HCT116 (cell line): ENCODE results near the gene FAM193A. TPM values are rescaled to one million over a fixed set of nuclear protein-coding genes. Genes with fewer than 3 reads are reported as not detected.

Source experiments
- ATAC-seq: fragments of 200-7000 bp; cut with Tn5 transposase; 2 replicates; pipeline ENCODE4 v1.9.1; 2020; ENCODE audit warnings: mild to moderate bottlenecking, moderate library complexity
- BruUV-seq: library from RNA; stranded (reverse); fragments of 400-500 nt; replicated peaks from 2 replicates; lab custom pipeline; 2021; lab: Mats Ljungman, UMichigan
- CTCF ChIA-PET: fragments of 300-600 bp; sonication (Branson Sonifier 250); formaldehyde crosslinking; loops from one replicate; lab custom pipeline; 2021; ENCODE audit warnings: antibody characterized with exemption; lab: Charles Lee
- POLR2A ChIA-PET: fragments of 300-600, 350-600 bp; sonication (Branson Sonifier 250); formaldehyde crosslinking; loops from one replicate; lab custom pipeline; 2021; ENCODE audit warnings: antibody characterized with exemption; lab: Charles Lee
- RAD21 ChIA-PET, 2 experiments: fragments of 300-600 bp; sonication (Branson Sonifier 250); formaldehyde crosslinking; loops; one replicate each; lab custom pipeline; 2023; ENCODE audit warnings: low total read pairs in 2 of 2; ENCODE audit not compliant: uncharacterized antibody in 2 of 2, unreplicated experiment in 2 of 2, low non-redundant PET in 1 of 2; lab: Charles Lee
- DNase-seq: peaks from one replicate; pipeline ENCODE4 v3.0.0-alpha.2; 2010; ENCODE audit warnings: low read depth, low spot score
- H2AFZ ChIP-seq: fragments of 200-600 bp; shearing (Covaris generic), sonication (generic); 2 replicates; pipeline ENCODE4 v1.6.1; 2017; ENCODE audit warnings: low read depth, mixed run types, mixed read lengths, antibody characterized with exemption, low read length; ENCODE audit not compliant: poor library complexity, severe bottlenecking
- H3K27ac ChIP-seq: 2 replicates; pipeline ENCODE4 v1.5.1; 2012; ENCODE audit warnings: low read depth, low read length
- H3K27me3 ChIP-seq: fragments of 200-600 bp; sonication (generic); 2 replicates; pipeline ENCODE4 v1.6.1; 2016; ENCODE audit warnings: mixed run types, low read length, mixed read lengths; ENCODE audit not compliant: insufficient read depth
- H3K36me3 ChIP-seq, 2 experiments: fragments of 200-500 bp in 1 of 2; fragments of 200-600 bp in 1 of 2; sonication (Bioruptor generic) in 1 of 2; sonication (generic) in 1 of 2; 2 replicates each; pipeline versions ENCODE4 v1.5.1 to v1.6.1; 2014 to 2016; ENCODE audit warnings: low read length in 2 of 2, inconsistent platforms in 1 of 2, mixed read lengths in 1 of 2, mixed run types in 1 of 2; ENCODE audit not compliant: insufficient read depth in 2 of 2, control insufficient read depth in 1 of 2
- H3K4me1 ChIP-seq, 2 experiments: fragments of 200-600 bp in 1 of 2; sonication (generic) in 1 of 2; 2 replicates each; pipeline versions ENCODE4 v1.5.1 to v1.6.1; 2012 to 2017; ENCODE audit warnings: low read length in 2 of 2, inconsistent platforms in 1 of 2, mild to moderate bottlenecking in 1 of 2, mixed read lengths in 1 of 2, mixed run types in 1 of 2, moderate library complexity in 1 of 2; ENCODE audit not compliant: insufficient read depth in 2 of 2, control insufficient read depth in 1 of 2
- H3K4me2 ChIP-seq: fragments of 200-600 bp; sonication (generic); 2 replicates; pipeline ENCODE4 v1.6.1; 2017; ENCODE audit warnings: mixed run types, low read length, mixed read lengths
- H3K4me3 ChIP-seq, 2 experiments: fragments of 200-600 bp in 1 of 2; sonication (generic) in 1 of 2; replicated peaks in 1 of 2; 2 replicates each; pipeline ENCODE4 v1.5.1; 2011 to 2016; ENCODE audit warnings: low read length in 2 of 2, control low read depth in 1 of 2, low read depth in 1 of 2, mild to moderate bottlenecking in 1 of 2, mixed read lengths in 1 of 2, mixed run types in 1 of 2
- H3K79me2 ChIP-seq: fragments of 200-600 bp; sonication (generic); 2 replicates; pipeline ENCODE4 v1.6.1; 2017; ENCODE audit warnings: mild to moderate bottlenecking, mixed run types, low read length, moderate library complexity, mixed read lengths; ENCODE audit not compliant: insufficient read depth
- H3K9ac ChIP-seq: fragments of 200-600 bp; sonication (generic); 2 replicates; pipeline ENCODE4 v1.6.1; 2016; ENCODE audit warnings: low read length, mixed read lengths
- H3K9me2 ChIP-seq: fragments of 200-600 bp; sonication (generic), shearing (Covaris generic); 2 replicates; pipeline ENCODE4 v1.6.1; 2017; ENCODE audit warnings: mixed run types, mild to moderate bottlenecking, moderate library complexity; ENCODE audit not compliant: insufficient read depth
- H3K9me3 ChIP-seq, 2 experiments: fragments of 200-500 bp in 1 of 2; fragments of 200-600 bp in 1 of 2; sonication (Bioruptor generic) in 1 of 2; sonication (generic) in 1 of 2; 2 replicates each; pipeline ENCODE4 v1.6.1; 2014 to 2017; ENCODE audit warnings: low read length in 2 of 2, mixed read lengths in 2 of 2, inconsistent platforms in 1 of 2, low read depth in 1 of 2, mild to moderate bottlenecking in 1 of 2, mixed run types in 1 of 2, moderate library complexity in 1 of 2; ENCODE audit not compliant: control insufficient read depth in 1 of 2, insufficient read depth in 1 of 2
- H4K20me1 ChIP-seq: fragments of 200-600 bp; sonication (generic), shearing (Covaris generic); 2 replicates; pipeline ENCODE4 v1.6.1; 2017; ENCODE audit warnings: mixed run types, mild to moderate bottlenecking, moderate library complexity; ENCODE audit not compliant: insufficient read depth
- ATF3 ChIP-seq: IDR thresholded peaks from 2 replicates; pipeline ENCODE4 v1.6.1; 2012
- EGR1 ChIP-seq: IDR thresholded peaks from 2 replicates; pipeline ENCODE4 v1.6.1; 2012; ENCODE audit warnings: low read depth
- FOSL1 ChIP-seq: IDR thresholded peaks from 2 replicates; pipeline ENCODE4 v1.6.1; 2012; ENCODE audit warnings: low read depth
- JUND ChIP-seq: IDR thresholded peaks from 2 replicates; pipeline ENCODE4 v1.6.1; 2012
- RAD21 ChIP-seq: IDR thresholded peaks from 2 replicates; pipeline ENCODE4 v1.6.1; 2012; ENCODE audit warnings: low read depth, mild to moderate bottlenecking
- SIN3A ChIP-seq: IDR thresholded peaks from 2 replicates; pipeline ENCODE4 v1.6.1; 2012; ENCODE audit warnings: low read depth
- SRF ChIP-seq: IDR thresholded peaks from 2 replicates; pipeline ENCODE4 v1.6.1; 2012; ENCODE audit warnings: low read depth
- intact Hi-C: fragments of 100-400 bp; cut with micrococcal nuclease; formaldehyde crosslinking; loops from 2 replicates; pipeline ENCODE4 v1.10.0; 2022
- total RNA-seq: library from RNA; stranded (reverse); gene quantifications from one replicate; pipeline ENCODE4 v1.2.1, GENCODE V29; 2021; ENCODE audit not compliant: unreplicated experiment
- TF ChIP-seq, protein P1 (sequence below): IDR thresholded peaks from 2 replicates; pipeline ENCODE4 v1.6.1; 2012; ENCODE audit warnings: low read depth
- TF ChIP-seq, protein P2 (sequence below): IDR thresholded peaks from 2 replicates; pipeline ENCODE4 v1.6.1; 2011; ENCODE audit warnings: mild to moderate bottlenecking, low read length, moderate library complexity; ENCODE audit not compliant: insufficient replicate concordance; ENCODE audit errors: extremely low read depth

The FAM193A gene
- total RNA-seq, 1 experiment from 2014 or later = 15.7 TPM

DNA sequence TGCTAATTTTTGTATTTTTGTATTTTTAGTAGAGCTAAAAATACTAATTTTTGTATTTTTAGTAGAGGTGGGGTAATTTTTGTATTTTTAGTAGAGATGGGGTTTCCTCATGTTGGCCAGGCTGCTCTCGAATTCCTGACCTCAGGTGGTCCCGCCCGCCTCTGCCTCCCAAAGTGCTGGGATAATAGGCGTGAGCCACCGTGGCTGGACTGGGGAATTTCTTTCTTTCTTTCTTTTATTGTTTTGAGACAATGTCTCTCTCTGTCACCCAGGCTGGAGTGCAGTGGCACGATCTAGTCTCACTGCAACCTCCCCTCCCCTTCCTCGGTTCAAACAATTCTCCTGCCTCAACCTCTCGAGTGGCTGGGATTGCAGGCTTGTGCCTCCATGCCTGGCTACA, 83.0 kb downstream of the FAM193A start:
- Histone ChIP-seq H3K79me2 (peaks cover 90% of the 10 kb centered on the region), H3K9me3 (no peaks in the 10 kb centered on the region), H3K4me1 (no peaks in the 10 kb centered on the region), H3K27me3 (no peaks in the 10 kb centered on the region), H4K20me1 (peaks cover 13% of the 10 kb centered on the region; the same call in 1 of the 2 replicates), H3K4me3 (no peak overlapping the region)
- intact Hi-C loops = no loop called here
- BruUV-seq = no TSS peak
- ATAC-seq (no peak), DNase-seq (no peak)
- TF ChIP-seq JUND (no peak), SIN3A (no peak), ATF3 (no peak), EGR1 (no peak), SRF (no peak), RAD21 (no peak), FOSL1 (no peak)
- TF ChIP-seq, protein P1, sequence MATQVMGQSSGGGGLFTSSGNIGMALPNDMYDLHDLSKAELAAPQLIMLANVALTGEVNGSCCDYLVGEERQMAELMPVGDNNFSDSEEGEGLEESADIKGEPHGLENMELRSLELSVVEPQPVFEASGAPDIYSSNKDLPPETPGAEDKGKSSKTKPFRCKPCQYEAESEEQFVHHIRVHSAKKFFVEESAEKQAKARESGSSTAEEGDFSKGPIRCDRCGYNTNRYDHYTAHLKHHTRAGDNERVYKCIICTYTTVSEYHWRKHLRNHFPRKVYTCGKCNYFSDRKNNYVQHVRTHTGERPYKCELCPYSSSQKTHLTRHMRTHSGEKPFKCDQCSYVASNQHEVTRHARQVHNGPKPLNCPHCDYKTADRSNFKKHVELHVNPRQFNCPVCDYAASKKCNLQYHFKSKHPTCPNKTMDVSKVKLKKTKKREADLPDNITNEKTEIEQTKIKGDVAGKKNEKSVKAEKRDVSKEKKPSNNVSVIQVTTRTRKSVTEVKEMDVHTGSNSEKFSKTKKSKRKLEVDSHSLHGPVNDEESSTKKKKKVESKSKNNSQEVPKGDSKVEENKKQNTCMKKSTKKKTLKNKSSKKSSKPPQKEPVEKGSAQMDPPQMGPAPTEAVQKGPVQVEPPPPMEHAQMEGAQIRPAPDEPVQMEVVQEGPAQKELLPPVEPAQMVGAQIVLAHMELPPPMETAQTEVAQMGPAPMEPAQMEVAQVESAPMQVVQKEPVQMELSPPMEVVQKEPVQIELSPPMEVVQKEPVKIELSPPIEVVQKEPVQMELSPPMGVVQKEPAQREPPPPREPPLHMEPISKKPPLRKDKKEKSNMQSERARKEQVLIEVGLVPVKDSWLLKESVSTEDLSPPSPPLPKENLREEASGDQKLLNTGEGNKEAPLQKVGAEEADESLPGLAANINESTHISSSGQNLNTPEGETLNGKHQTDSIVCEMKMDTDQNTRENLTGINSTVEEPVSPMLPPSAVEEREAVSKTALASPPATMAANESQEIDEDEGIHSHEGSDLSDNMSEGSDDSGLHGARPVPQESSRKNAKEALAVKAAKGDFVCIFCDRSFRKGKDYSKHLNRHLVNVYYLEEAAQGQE = no peak
- TF ChIP-seq, protein P2, sequence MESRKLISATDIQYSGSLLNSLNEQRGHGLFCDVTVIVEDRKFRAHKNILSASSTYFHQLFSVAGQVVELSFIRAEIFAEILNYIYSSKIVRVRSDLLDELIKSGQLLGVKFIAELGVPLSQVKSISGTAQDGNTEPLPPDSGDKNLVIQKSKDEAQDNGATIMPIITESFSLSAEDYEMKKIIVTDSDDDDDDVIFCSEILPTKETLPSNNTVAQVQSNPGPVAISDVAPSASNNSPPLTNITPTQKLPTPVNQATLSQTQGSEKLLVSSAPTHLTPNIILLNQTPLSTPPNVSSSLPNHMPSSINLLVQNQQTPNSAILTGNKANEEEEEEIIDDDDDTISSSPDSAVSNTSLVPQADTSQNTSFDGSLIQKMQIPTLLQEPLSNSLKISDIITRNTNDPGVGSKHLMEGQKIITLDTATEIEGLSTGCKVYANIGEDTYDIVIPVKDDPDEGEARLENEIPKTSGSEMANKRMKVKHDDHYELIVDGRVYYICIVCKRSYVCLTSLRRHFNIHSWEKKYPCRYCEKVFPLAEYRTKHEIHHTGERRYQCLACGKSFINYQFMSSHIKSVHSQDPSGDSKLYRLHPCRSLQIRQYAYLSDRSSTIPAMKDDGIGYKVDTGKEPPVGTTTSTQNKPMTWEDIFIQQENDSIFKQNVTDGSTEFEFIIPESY = no peak
- TF ChIP-seq, all 23 proteins: peak for 0
- Histone ChIP-seq H3K4me2 (no peak overlapping the region), H3K36me3 (no peaks in the 10 kb centered on the region), H3K9me2 (no peaks in the 10 kb centered on the region), H3K27ac (no peak overlapping the region), H3K9ac (no peak overlapping the region), H2AFZ (no peak overlapping the region)
- ChIA-PET RAD21 (no interaction called here), CTCF (no interaction called here), POLR2A (no interaction called here)
